Hematopoietic multipotent progenitor cell treated with erythropoietin and hydrocortisone succinate and interleukin-3 and kit ligand, for 17 days (in vitro differentiated cells): Measurements from ENCODE around the gene BEGAIN.
"Not testable (repeated sequence)": the region's sequence is repeated elsewhere in the genome, so short reads cannot be mapped to it uniquely, and the experiment has no call there.

Experiments used
- DNase-seq: peaks from one replicate; pipeline ENCODE4 v3.0.0-alpha.2; 2015; ENCODE audit warnings: low spot score

The BEGAIN gene

GRCh38 chr14:100506053-100506452, 81.2 kb downstream of the BEGAIN start:
- DNase-seq, result not testable (repeated sequence)

- no peak for DNase-seq
These were observed 82.7 kb downstream of the BEGAIN start for GRCh38 chr14:100504372-100505078.

GRCh38 chr14:100503251-100503650, 84.0 kb downstream of the BEGAIN start:
- DNase-seq, result no peak

- no peak for DNase-seq
These were observed 84.5 kb downstream of the BEGAIN start for GRCh38 chr14:100502622-100503220.

GRCh38 chr14:100500128-100500527, 87.1 kb downstream of the BEGAIN start:
- DNase-seq, result no peak

- no peak for DNase-seq
These were observed 89.1 kb downstream of the BEGAIN start for GRCh38 chr14:100498068-100498467.

GRCh38 chr14:100495917-100496316, 91.3 kb downstream of the BEGAIN start:
- no peak for DNase-seq

- no peak for DNase-seq
These were observed 92.6 kb downstream of the BEGAIN start for GRCh38 chr14:100494645-100495044.

GRCh38 chr14:100490252-100490651, 97.0 kb downstream of the BEGAIN start:
- no peak for DNase-seq

GRCh38 chr14:100488057-100488456, 99.2 kb downstream of the BEGAIN start:
- no peak for DNase-seq

GRCh38 chr14:100487304-100487703, 99.9 kb downstream of the BEGAIN start:
- DNase-seq, result no peak
